Ovary (tissue), 9 donors: ENCODE results near the gene TTC28. TPM values are rescaled to one million over a fixed set of nuclear protein-coding genes. Genes with fewer than 3 reads are reported as not detected.

Source experiments
- DNase-seq, 5 donors: peaks; one replicate each; pipeline ENCODE4 v3.0.0-alpha.2; 2019 to 2020
- H3K27ac ChIP-seq, 2 donors: fragments of 200-600 bp; one replicate each; pipeline versions ENCODE4 v1.5.1 to v1.8.0; 2019 to 2022
- H3K27me3 ChIP-seq: fragments of 200-600 bp; one replicate; pipeline ENCODE4 v1.8.0; 2022
- H3K36me3 ChIP-seq: fragments of 200-600 bp; sonication (generic); one replicate; pipeline ENCODE4 v1.5.1; 2019
- H3K4me1 ChIP-seq: one replicate; pipeline ENCODE4 v1.8.1; 2013; ENCODE audit warnings: mild to moderate bottlenecking, moderate library complexity; ENCODE audit not compliant: insufficient read depth
- H3K4me3 ChIP-seq: fragments of 200-600 bp; sonication (generic); one replicate; pipeline ENCODE4 v1.5.1; 2017
- H3K9me3 ChIP-seq, 2 donors: fragments of 200-600 bp in 1 of 2; sonication (generic) in 1 of 2; one replicate each; pipeline versions ENCODE4 v1.5.1 to v1.8.1; 2013 to 2019; ENCODE audit warnings: mild to moderate bottlenecking in 1 of 2, moderate library complexity in 1 of 2
- CTCF ChIP-seq, 3 donors: fragments of 450-650 bp in 2 of 3; fragments of 200-600 bp in 1 of 3; IDR thresholded peaks; one replicate each; pipeline versions ENCODE4 v1.5.1 to v1.8.0; 2016 to 2022; ENCODE audit warnings: antibody characterized with exemption in 3 of 3, mild to moderate bottlenecking in 1 of 3
- EP300 ChIP-seq: sonication (generic); formaldehyde crosslinking; IDR thresholded peaks from one replicate; pipeline ENCODE4 v1.6.1; 2017; ENCODE audit warnings: antibody characterized with exemption
- POLR2A ChIP-seq: fragments of 450-650 bp; IDR thresholded peaks from one replicate; pipeline ENCODE4 v1.6.1; 2017; ENCODE audit warnings: antibody characterized with exemption, mild to moderate bottlenecking, moderate library complexity
- WGBS, 3 donors: extraction: QIAGEN DNeasy Blood & Tissue Kit in 1 of 3; methylation state at CpG; one replicate each; pipeline versions ENCODE4 v1.1.5 to v1.1.7; 2013 to 2017; 5-methylcytosine and 5-hydroxymethylcytosine counted together
- intact Hi-C, 4 donors: fragments of 100-400 bp; cut with DNase I; formaldehyde crosslinking; loops; one replicate each; pipeline versions ENCODE4 v1.11.0 to v1.15.1; 2022 to 2023
- polyA plus RNA-seq, 2 donors: library from polyadenylated mRNA; stranded (reverse); fragments of 200-250 nt in 1 of 2; fragments of 350-450 nt in 1 of 2; fragmentation: Illumina TruSeq in 1 of 2; extraction: RNeasy Lipid Tissue Mini Kit (QIAGEN cat#74804) in 1 of 2; gene quantifications; one replicate each; pipeline ENCODE4 v1.2.3, GENCODE V29; 2013 to 2014
- total RNA-seq, 7 donors: library from RNA; depleted of rRNA in 2 of 7; stranded (reverse); fragments of >200 nt in 2 of 7; fragmentation: NEBNext Ultra II Directional in 3 of 7; extraction: Animal tissue kit (Norgen Biotek cat#: 25700) in 3 of 7; gene quantifications; one replicate each; pipeline versions ENCODE4 v1.1.0 to v1.2.4, GENCODE V29; 2016 to 2023
- donor health status: DM: no; HTN: no; CAD: no; lungs with moderate emphysema.
- donor health status: DM: no; HTN: no; CAD: no.
- donor health status: Bipolar disorder and iron deficiency.
- donor health status: DM: yes; HTN: yes; CAD: no.
- donor health status: DM: no; HTN: no; CAD: no.
- donor health status: DM: yes; HTN: yes; CAD: no.

The TTC28 gene
- total and polyA plus RNA-seq, 9 donors = 16.7 to 127 (median 72.9) TPM

- no peak for TF ChIP-seq POLR2A
- no peak for TF ChIP-seq EP300
- no peak for TF ChIP-seq CTCF (IDR thresholded peaks at IDR 0.05)
- no peaks in the 10 kb centered on the region for H3K36me3 ChIP-seq
- no peak overlapping the region for H3K4me3 ChIP-seq
- no peak for DNase-seq
- H3K9me3 ChIP-seq = no peaks in the 10 kb centered on the region
- intact Hi-C loops = no loop called here
- no peaks in the 10 kb centered on the region for H3K27me3 ChIP-seq
- H3K4me1 ChIP-seq = no peaks in the 10 kb centered on the region
- 83 to 88% (median 87%) methylated on average over 3 of the region's 3 CpGs for WGBS, 3 donors
- no peak overlapping the region for H3K27ac ChIP-seq
These were observed 493.0 kb downstream of the TTC28 start for GRCh38 chr22:28186641-28187040.

DNA sequence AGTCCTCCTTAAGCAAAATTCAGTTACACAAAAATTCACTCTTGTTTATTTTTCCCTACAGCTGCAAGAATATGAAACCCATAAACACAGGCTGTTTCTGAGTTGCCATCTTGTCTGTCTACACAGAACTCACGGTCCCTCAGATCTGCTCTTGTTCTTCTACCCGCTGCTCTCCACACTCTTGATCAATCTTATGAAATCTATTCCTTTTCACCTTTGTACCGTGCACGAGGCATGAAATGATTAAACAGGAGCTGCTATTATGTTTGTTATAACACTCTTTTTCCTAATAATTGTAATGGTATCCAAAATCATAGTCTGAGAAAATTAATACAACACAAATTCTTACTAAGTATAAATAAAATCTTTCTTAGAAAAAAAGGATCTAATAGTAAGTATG, 494.5 kb downstream of the TTC28 start:
- H3K27me3 ChIP-seq = no peaks in the 10 kb centered on the region
- TF ChIP-seq CTCF (IDR thresholded peaks at IDR 0.05) (no peak), POLR2A (no peak), EP300 (no peak)
- no peak overlapping the region for H3K27ac ChIP-seq
- no peaks in the 10 kb centered on the region for H3K4me1 ChIP-seq
- 91 to 97% (median 95%) methylated on average over 4 of the region's 4 CpGs for WGBS, 3 donors
- no peak for DNase-seq
- H3K4me3 ChIP-seq = no peak overlapping the region
- H3K36me3 ChIP-seq = no peaks in the 10 kb centered on the region
- intact Hi-C loops = no loop called here
- H3K9me3 ChIP-seq = no peaks in the 10 kb centered on the region

DNA sequence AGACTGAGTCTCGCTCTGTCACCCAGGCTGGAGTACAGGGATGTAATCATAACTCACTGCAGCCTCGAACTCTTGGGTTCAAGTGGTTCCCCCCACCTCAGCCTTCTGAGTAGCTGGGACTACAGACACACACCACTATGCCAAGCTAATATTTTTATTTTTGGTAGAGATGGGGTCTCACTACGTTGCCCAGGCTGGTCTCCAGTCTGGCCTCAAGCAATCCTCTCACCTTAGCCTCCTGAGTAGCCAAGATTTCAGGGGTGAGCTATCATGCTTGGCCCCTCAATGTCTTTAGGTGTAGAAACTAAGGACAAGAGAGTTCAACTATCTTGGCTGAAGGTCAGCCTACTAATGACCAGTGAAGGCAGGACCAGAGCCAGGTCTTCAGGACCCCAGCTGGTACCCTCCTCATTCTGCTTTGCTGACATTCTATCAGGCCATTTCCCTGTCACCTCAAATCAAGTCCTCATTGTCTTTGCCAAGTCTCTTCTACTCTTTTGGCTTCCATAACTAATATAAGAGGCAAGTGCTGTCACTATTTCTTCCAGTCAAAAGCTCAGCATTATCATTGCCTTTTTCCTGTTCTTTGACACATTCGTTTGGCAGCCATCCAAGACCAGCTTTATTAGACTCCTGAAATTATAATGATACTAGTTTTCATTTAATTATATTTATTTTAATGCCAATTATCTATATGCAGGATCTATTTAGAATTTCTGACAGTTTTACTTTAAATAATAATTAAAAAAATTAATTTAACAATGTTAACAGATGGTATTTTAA, 496.4 kb downstream of the TTC28 start:
- H3K4me1 ChIP-seq = no peaks in the 10 kb centered on the region
- intact Hi-C loops = no loop called here
- H3K9me3 ChIP-seq = no peaks in the 10 kb centered on the region
- H3K4me3 ChIP-seq = no peak overlapping the region
- 75 to 79% (median 76%) methylated on average over 4 of the region's 4 CpGs for WGBS, 3 donors
- no peak overlapping the region for H3K27ac ChIP-seq
- H3K27me3 ChIP-seq = no peaks in the 10 kb centered on the region
- TF ChIP-seq POLR2A = no peak
- TF ChIP-seq CTCF (IDR thresholded peaks at IDR 0.05) = no peak
- no peak for TF ChIP-seq EP300
- H3K36me3 ChIP-seq = no peaks in the 10 kb centered on the region
- no peak for DNase-seq

GRCh38 chr22:28180804-28181731, 498.6 kb downstream of the TTC28 start:
- no peaks in the 10 kb centered on the region for H3K4me1 ChIP-seq
- H3K27me3 ChIP-seq = no peaks in the 10 kb centered on the region
- H3K27ac ChIP-seq = no peak overlapping the region
- TF ChIP-seq CTCF (IDR thresholded peaks at IDR 0.05) (no peak), POLR2A (no peak), EP300 (no peak)
- WGBS, 3 donors = 77 to 99% (median 93%) methylated on average over 1 of the region's 1 CpG
- H3K36me3 ChIP-seq = no peaks in the 10 kb centered on the region
- DNase-seq = no peak
- intact Hi-C loops = no loop called here
- no peaks in the 10 kb centered on the region for H3K9me3 ChIP-seq
- H3K4me3 ChIP-seq = no peak overlapping the region
